ENCODE data around the gene DCST2.

The DCST2 gene

GRCh38 chr1:155049651-155050559 is 16.3 kb upstream of the DCST2 start:
- no peak for DNase-seq (ENCODE audit: low read depth in 2 of 2)

GRCh38 chr1:155048449-155049334 is 15.1 kb upstream of the DCST2 start:
- DNase-seq (ENCODE audit: low read depth in 2 of 2): no peak

GRCh38 chr1:155044812-155045657 is 11.5 kb upstream of the DCST2 start:
- peak in 1 of 2 donors; percentile 39 for DNase-seq (ENCODE audit: low read depth in 2 of 2)

GRCh38 chr1:155044365-155044764 is 10.8 kb upstream of the DCST2 start:
- DNase-seq (ENCODE audit: low read depth in 2 of 2): no peak

GRCh38 chr1:155043793-155044192 is 10.2 kb upstream of the DCST2 start:
- no peak for DNase-seq (ENCODE audit: low read depth in 2 of 2)

- DNase-seq (ENCODE audit: low read depth in 2 of 2): no peak
These were observed 9.7 kb upstream of the DCST2 start for GRCh38 chr1:155043301-155043702.

- no peak for DNase-seq (ENCODE audit: low read depth in 2 of 2)
These were observed 9.2 kb upstream of the DCST2 start for GRCh38 chr1:155042789-155043188.

- DNase-seq (ENCODE audit: low read depth in 2 of 2): no peak
These were observed 6.9 kb upstream of the DCST2 start for GRCh38 chr1:155040358-155041093.

GRCh38 chr1:155039308-155039669 is 5.7 kb upstream of the DCST2 start:
- no peak for DNase-seq (ENCODE audit: low read depth in 2 of 2)

- DNase-seq (ENCODE audit: low read depth in 2 of 2): no peak
These were observed 5.2 kb upstream of the DCST2 start for GRCh38 chr1:155038602-155039307.

GRCh38 chr1:155037851-155038441 is 4.4 kb upstream of the DCST2 start:
- DNase-seq (ENCODE audit: low read depth in 2 of 2): no peak

GRCh38 chr1:155037043-155037442 is 3.5 kb upstream of the DCST2 start:
- no peak for DNase-seq (ENCODE audit: low read depth in 2 of 2)

GRCh38 chr1:155035936-155036335 is 2.4 kb upstream of the DCST2 start:
- DNase-seq (ENCODE audit: low read depth in 2 of 2): no peak

- no peak for DNase-seq (ENCODE audit: low read depth in 2 of 2)
These were observed 982 bp upstream of the DCST2 start for GRCh38 chr1:155034318-155035208.

GRCh38 chr1:155032886-155033285 is 695 bp downstream of the DCST2 start:
- no peak for DNase-seq (ENCODE audit: low read depth in 2 of 2)

GRCh38 chr1:155030899-155031298 is 2.7 kb downstream of the DCST2 start:
- no peak for DNase-seq (ENCODE audit: low read depth in 2 of 2)

- DNase-seq (ENCODE audit: low read depth in 2 of 2): no peak
These were observed 3.3 kb downstream of the DCST2 start for GRCh38 chr1:155030243-155030795.

- DNase-seq (ENCODE audit: low read depth in 2 of 2): no peak
These were observed 3.9 kb downstream of the DCST2 start for GRCh38 chr1:155029513-155030242.

All from stimulated activated CD8-positive, alpha-beta memory T cell treated with anti-CD3 and anti-CD28 coated beads, Interleukin-2, amount 100 ng/mL, for 1 hour (primary cell).